ENCODE results near the gene OGFR. TPM values are rescaled to one million over a fixed set of nuclear protein-coding genes. Genes with fewer than 3 reads are reported as not detected.

OGFR gene
- total RNA-seq, 1 donor, result 31.0 TPM

DNA sequence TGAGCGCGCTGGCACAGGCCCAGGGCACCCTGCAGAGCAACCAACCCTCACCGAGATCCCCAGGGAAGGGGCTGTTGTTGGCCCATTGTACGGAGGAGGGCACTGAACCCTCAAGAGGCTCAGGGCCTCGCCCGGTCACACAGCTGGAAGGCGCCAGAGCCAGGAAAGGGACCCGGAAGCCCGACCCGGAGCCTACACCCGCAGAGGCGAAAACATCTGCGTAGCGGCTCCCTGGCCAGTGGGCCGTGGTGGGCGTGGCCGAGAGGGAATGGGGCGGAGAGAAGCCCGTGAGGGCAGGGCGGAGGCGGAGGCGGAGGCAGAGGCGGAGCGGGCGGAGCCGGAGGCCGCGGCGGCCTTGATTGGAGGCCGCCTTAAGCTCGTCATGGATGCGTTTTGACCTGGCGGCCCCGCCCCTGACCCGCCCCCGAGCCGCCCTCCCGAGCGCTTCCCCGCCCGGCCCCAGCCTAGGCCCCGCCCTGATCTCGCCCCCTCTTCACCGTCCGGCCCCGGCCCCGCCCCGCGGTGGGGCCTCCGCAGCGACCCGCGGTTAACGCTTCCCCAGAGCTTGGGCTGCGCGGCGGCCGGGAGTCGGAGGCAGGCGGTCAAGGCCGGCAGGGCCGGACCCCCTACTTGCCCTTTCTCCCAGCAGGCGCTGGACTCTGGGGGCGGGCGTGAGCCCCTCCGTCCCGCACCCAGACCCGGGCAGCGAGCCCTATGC is 10.5 kb upstream of the OGFR start:
- no peak for TF ChIP-seq CTCF (IDR thresholded peaks at IDR 0.05; ENCODE audit: insufficient read depth, low read length)
- peak; percentile 91 for DNase-seq (ENCODE audit: low read depth)
- peak overlapping the region; percentile 69 for H3K4me3 ChIP-seq (ENCODE audit: low read depth, low read length)

- peak overlapping the region; percentile 69 for H3K4me3 ChIP-seq (ENCODE audit: low read depth, low read length)
- TF ChIP-seq CTCF (IDR thresholded peaks at IDR 0.05; ENCODE audit: insufficient read depth, low read length), result no peak
- peak; percentile 44 for DNase-seq (ENCODE audit: low read depth)
These were observed 9.4 kb upstream of the OGFR start for GRCh38 chr20:62795023-62795761.

- DNase-seq (ENCODE audit: low read depth), result no peak
- no peak for TF ChIP-seq CTCF (IDR thresholded peaks at IDR 0.05; ENCODE audit: insufficient read depth, low read length)
- peak overlapping the region; percentile 74 for H3K4me3 ChIP-seq (ENCODE audit: low read depth, low read length)
These were observed 7.7 kb upstream of the OGFR start for GRCh38 chr20:62796699-62797491.

GRCh38 chr20:62797671-62798532 is 6.7 kb upstream of the OGFR start:
- no peak for TF ChIP-seq CTCF (IDR thresholded peaks at IDR 0.05; ENCODE audit: insufficient read depth, low read length)
- H3K4me3 ChIP-seq (ENCODE audit: low read depth, low read length), result peak overlapping the region; percentile 74
- DNase-seq (ENCODE audit: low read depth), result no peak

DNA sequence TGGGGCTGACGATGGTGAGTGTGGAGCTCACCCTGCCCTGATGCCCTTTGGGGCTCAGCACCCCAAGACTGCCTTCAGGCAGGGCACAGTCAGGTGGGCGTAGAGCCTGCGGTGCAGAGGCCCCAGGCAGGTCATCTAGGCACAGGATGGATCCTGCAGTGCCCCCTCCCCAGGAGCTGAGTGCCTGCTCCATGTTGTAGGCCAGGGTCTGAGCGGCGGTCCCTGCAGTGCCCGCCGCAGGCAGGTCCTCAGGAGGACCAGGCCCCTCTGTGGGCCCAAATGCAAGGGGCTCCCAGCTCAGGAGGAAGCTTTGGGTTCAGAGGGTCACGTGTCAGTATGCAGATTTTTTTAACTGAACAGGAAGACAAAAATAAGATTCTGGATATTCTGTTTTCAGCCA is 5.6 kb upstream of the OGFR start:
- TF ChIP-seq CTCF (IDR thresholded peaks at IDR 0.05; ENCODE audit: insufficient read depth, low read length), result no peak
- H3K4me3 ChIP-seq (ENCODE audit: low read depth, low read length), result no peak overlapping the region

DNA sequence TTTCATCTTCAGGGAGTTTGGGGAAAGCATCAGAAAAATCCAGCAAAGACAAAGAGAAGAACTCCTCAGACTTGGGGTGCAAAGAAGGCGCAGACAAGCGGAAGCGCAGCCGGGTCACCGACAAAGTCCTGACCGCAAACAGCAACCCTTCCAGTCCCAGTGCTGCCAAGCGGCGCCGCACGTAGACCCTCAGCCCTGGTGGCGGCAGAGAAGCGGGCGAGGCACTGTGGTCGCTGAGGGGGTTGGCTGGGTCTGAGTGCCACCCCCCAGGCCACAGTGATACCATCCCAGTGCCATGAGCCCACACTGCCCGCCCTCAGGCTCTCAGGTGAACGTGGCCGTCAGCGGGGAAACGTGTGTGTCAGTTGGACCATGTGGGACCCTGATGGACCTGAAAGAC is 5.2 kb upstream of the OGFR start:
- no peak overlapping the region for H3K4me3 ChIP-seq (ENCODE audit: low read depth, low read length)
- no peak for TF ChIP-seq CTCF (IDR thresholded peaks at IDR 0.05; ENCODE audit: insufficient read depth, low read length)
- DNase-seq (ENCODE audit: low read depth), result no peak

More for the DNA sequence above, 5.6 kb upstream of the OGFR start:
- no peak for DNase-seq (ENCODE audit: low read depth)

All from fibroblast of the aortic adventitia (primary cell).